Neural progenitor cell (in vitro differentiated cells): Measurements from ENCODE around the gene RASSF5. TPM values are rescaled to one million over a fixed set of nuclear protein-coding genes. Genes with fewer than 3 reads are reported as not detected.

Experiments used
- DNase-seq: peaks from one replicate; pipeline ENCODE4 v3.0.0-alpha.2; 2016; ENCODE audit warnings: low spot score
- H2AFZ ChIP-seq: fragments of 200-600 bp; sonication (generic); replicated peaks from 2 replicates; pipeline ENCODE4 v1.6.1; 2016; ENCODE audit warnings: antibody characterized with exemption
- H3F3A ChIP-seq: fragments of 200-600 bp; sonication (generic); 2 replicates; pipeline ENCODE4 v1.6.1; 2016; ENCODE audit warnings: antibody characterized with exemption, low read depth
- H3K27ac ChIP-seq: fragments of 200-600 bp; sonication (generic); 2 replicates; pipeline ENCODE4 v1.5.1; 2016; ENCODE audit warnings: mild to moderate bottlenecking
- H3K27me3 ChIP-seq: fragments of 200-600 bp; sonication (generic); 2 replicates; pipeline ENCODE4 v1.6.1; 2016; ENCODE audit warnings: mild to moderate bottlenecking, moderate library complexity
- H3K36me3 ChIP-seq: fragments of 200-600 bp; sonication (generic); 2 replicates; pipeline ENCODE4 v1.5.1; 2016
- H3K4me1 ChIP-seq: fragments of 200-600 bp; sonication (generic); 2 replicates; pipeline ENCODE4 v1.6.1; 2016; ENCODE audit warnings: mixed run types
- H3K4me2 ChIP-seq: fragments of 200-600 bp; sonication (generic); 2 replicates; pipeline ENCODE4 v1.6.1; 2016
- H3K4me3 ChIP-seq: fragments of 200-600 bp; sonication (generic); 2 replicates; pipeline ENCODE4 v1.5.1; 2016
- H3K79me2 ChIP-seq: fragments of 200-600 bp; sonication (generic); 2 replicates; pipeline ENCODE4 v1.6.1; 2016; ENCODE audit warnings: low read depth
- H3K9ac ChIP-seq: fragments of 200-600 bp; sonication (generic); 2 replicates; pipeline ENCODE4 v1.6.1; 2016
- H3K9me3 ChIP-seq: fragments of 200-600 bp; sonication (generic); 2 replicates; pipeline ENCODE4 v1.5.1; 2016; ENCODE audit warnings: low read depth
- H4K20me1 ChIP-seq: fragments of 200-600 bp; sonication (generic); 2 replicates; pipeline ENCODE4 v1.6.1; 2016; ENCODE audit warnings: low read depth
- H3K27ac Mint-ChIP-seq: 3 replicates; pipeline ENCODE4 v1.8.0; 2021; ENCODE audit warnings: mixed read lengths
- H3K27me3 Mint-ChIP-seq: 2 replicates; pipeline ENCODE4 v1.8.0; 2022; ENCODE audit warnings: low read depth, mild to moderate bottlenecking, inconsistent platforms, moderate library complexity, mixed read lengths; ENCODE audit not compliant: insufficient read depth
- H3K36me3 Mint-ChIP-seq: 3 replicates; pipeline ENCODE4 v1.8.0; 2021; ENCODE audit warnings: mixed read lengths
- H3K4me1 Mint-ChIP-seq: 3 replicates; pipeline ENCODE4 v1.8.0; 2021; ENCODE audit warnings: mixed read lengths
- H3K4me3 Mint-ChIP-seq: 3 replicates; pipeline ENCODE4 v1.8.0; 2021; ENCODE audit warnings: mild to moderate bottlenecking, moderate library complexity, mixed read lengths
- H3K9me3 Mint-ChIP-seq: 3 replicates; pipeline ENCODE4 v1.8.0; 2020; ENCODE audit warnings: mixed read lengths
- CTCF ChIP-seq: fragments of 200-600 bp; sonication (generic); IDR thresholded peaks from 2 replicates; pipeline ENCODE4 v1.5.1; 2017; ENCODE audit warnings: antibody characterized with exemption, mild to moderate bottlenecking
- EZH2 ChIP-seq: fragments of 200-600 bp; sonication (generic); IDR thresholded peaks from 2 replicates; pipeline ENCODE4 v1.6.1; 2017; ENCODE audit warnings: antibody characterized with exemption, mild to moderate bottlenecking, moderate library complexity
- EZH2phosphoT487 ChIP-seq: fragments of 200-600 bp; sonication (generic); IDR thresholded peaks from 2 replicates; pipeline ENCODE4 v1.6.1; 2017; ENCODE audit warnings: antibody characterized with exemption
- total RNA-seq: library from RNA; depleted of rRNA; stranded (reverse); fragments of >200 nt; gene quantifications from 2 replicates; pipeline ENCODE4 v1.2.3, GENCODE V29; 2015; ENCODE audit warnings: low replicate concordance

Gene RASSF5
- total RNA-seq, 1 donor from 2014 or later = 0.43 TPM

GRCh38 chr1:206521127-206521526, 13.8 kb downstream of the RASSF5 start:
- H4K20me1 ChIP-seq = no peaks in the 10 kb centered on the region
- no peaks in the 10 kb centered on the region for H3K9me3 ChIP-seq
- no peak overlapping the region for H3K27ac ChIP-seq
- Mint-ChIP-seq H3K27ac (no peak overlapping the region), H3K36me3 (no peaks in the 10 kb centered on the region), H3K27me3 (peaks cover 5% of the 10 kb centered on the region), H3K9me3 (no peaks in the 10 kb centered on the region), H3K4me3 (no peak overlapping the region), H3K4me1 (peaks cover 28% of the 10 kb centered on the region)
- no peaks in the 10 kb centered on the region for H3K36me3 ChIP-seq
- DNase-seq = no peak
- TF ChIP-seq EZH2phosphoT487 (no peak), EZH2 (no peak), CTCF (no peak)
- H3K4me1 ChIP-seq = peaks cover 14% of the 10 kb centered on the region
- H3F3A ChIP-seq = peaks cover 10% of the 10 kb centered on the region
- no peak overlapping the region for H2AFZ ChIP-seq
- H3K27me3 ChIP-seq = no peaks in the 10 kb centered on the region
- no peak overlapping the region for H3K4me2 ChIP-seq
- H3K9ac ChIP-seq = no peak overlapping the region
- H3K79me2 ChIP-seq = no peaks in the 10 kb centered on the region
- H3K4me3 ChIP-seq = no peak overlapping the region

- H3K36me3 ChIP-seq = no peaks in the 10 kb centered on the region
- H3K4me2 ChIP-seq = no peak overlapping the region
- H3K27ac ChIP-seq = no peak overlapping the region
- no peak overlapping the region for H3K9ac ChIP-seq
- no peak overlapping the region for H3K4me3 ChIP-seq
- peak overlapping the region; percentile 2 for H3K4me3 Mint-ChIP-seq
- TF ChIP-seq EZH2 (no peak), EZH2phosphoT487 (no peak), CTCF (no peak)
- no peak for DNase-seq
- H3K27me3 Mint-ChIP-seq = peaks cover 4% of the 10 kb centered on the region
- H3K9me3 ChIP-seq = no peaks in the 10 kb centered on the region
- no peaks in the 10 kb centered on the region for H3K9me3 Mint-ChIP-seq
- no peaks in the 10 kb centered on the region for H3K79me2 ChIP-seq
- H4K20me1 ChIP-seq = no peaks in the 10 kb centered on the region
- peaks cover 28% of the 10 kb centered on the region for H3K4me1 Mint-ChIP-seq
- no peak overlapping the region for H3K27ac Mint-ChIP-seq
- peaks cover 14% of the 10 kb centered on the region for H3K4me1 ChIP-seq
- H3K36me3 Mint-ChIP-seq = no peaks in the 10 kb centered on the region
- H3K27me3 ChIP-seq = no peaks in the 10 kb centered on the region
- H3F3A ChIP-seq = peaks cover 10% of the 10 kb centered on the region
- peak overlapping the region; percentile 76 for H2AFZ ChIP-seq
Observed at GRCh38 chr1:206521694-206522402, 14.5 kb downstream of the RASSF5 start.

GRCh38 chr1:206524739-206525364, 17.5 kb downstream of the RASSF5 start:
- no peaks in the 10 kb centered on the region for H3K79me2 ChIP-seq
- H3K36me3 Mint-ChIP-seq = no peaks in the 10 kb centered on the region
- no peaks in the 10 kb centered on the region for H3K27me3 ChIP-seq
- H3K4me3 Mint-ChIP-seq = no peak overlapping the region
- H3K27me3 Mint-ChIP-seq = peaks cover 9% of the 10 kb centered on the region
- H3K4me1 Mint-ChIP-seq = peaks cover 20% of the 10 kb centered on the region
- H3K9me3 ChIP-seq = no peaks in the 10 kb centered on the region
- no peak overlapping the region for H2AFZ ChIP-seq
- peaks cover 4% of the 10 kb centered on the region for H3K4me1 ChIP-seq
- DNase-seq = no peak
- no peak overlapping the region for H3K4me2 ChIP-seq
- no peaks in the 10 kb centered on the region for H4K20me1 ChIP-seq
- peaks cover 10% of the 10 kb centered on the region for H3F3A ChIP-seq
- H3K9ac ChIP-seq = no peak overlapping the region
- TF ChIP-seq CTCF (no peak), EZH2phosphoT487 (no peak), EZH2 (no peak)
- H3K9me3 Mint-ChIP-seq = no peaks in the 10 kb centered on the region
- no peaks in the 10 kb centered on the region for H3K36me3 ChIP-seq
- H3K27ac Mint-ChIP-seq = no peak overlapping the region
- no peak overlapping the region for H3K27ac ChIP-seq
- H3K4me3 ChIP-seq = no peak overlapping the region
